OCI-LY7 (cell line): ENCODE measurements around the gene CELF4. TPM values are rescaled to one million over a fixed set of nuclear protein-coding genes. Genes with fewer than 3 reads are reported as not detected.

Source experiments
- BruUV-seq: library from RNA; stranded (reverse); fragments of 400-500 nt; replicated peaks from 2 replicates; lab custom pipeline; 2021; lab: Mats Ljungman, UMichigan
- CTCF ChIA-PET: fragments of 300-600 bp; sonication (Branson Sonifier 250); formaldehyde crosslinking; loops from one replicate; lab custom pipeline; 2022; ENCODE audit warnings: antibody characterized with exemption; ENCODE audit not compliant: unreplicated experiment; lab: Charles Lee
- POLR2A ChIA-PET: fragments of 300-600 bp; sonication (Branson Sonifier 250); formaldehyde crosslinking; loops from one replicate; lab custom pipeline; 2022; ENCODE audit warnings: antibody characterized with exemption; lab: Charles Lee
- DNase-seq: peaks from one replicate; pipeline ENCODE4 v3.0.0-alpha.2; 2015; ENCODE audit warnings: low spot score
- H2AFZ ChIP-seq: fragments of 200-600 bp; sonication (generic), shearing (Covaris generic); 2 replicates; pipeline ENCODE4 v1.6.1; 2014; ENCODE audit warnings: mild to moderate bottlenecking, antibody characterized with exemption, low read length, moderate library complexity
- H3K27ac ChIP-seq: fragments of 200-600 bp; sonication (generic); 2 replicates; pipeline ENCODE4 v1.5.1; 2014; ENCODE audit warnings: mixed run types, low read depth, mild to moderate bottlenecking, moderate library complexity, low read length, inconsistent platforms; ENCODE audit not compliant: poor library complexity, severe bottlenecking
- H3K36me3 ChIP-seq: fragments of 200-600 bp; sonication (generic); 2 replicates; pipeline ENCODE4 v1.6.1; 2014; ENCODE audit warnings: mild to moderate bottlenecking, antibody characterized with exemption, low read length, moderate library complexity, mixed read lengths; ENCODE audit not compliant: insufficient read depth
- H3K4me1 ChIP-seq: fragments of 200-600 bp; sonication (generic); 2 replicates; pipeline ENCODE4 v1.5.1; 2014; ENCODE audit warnings: mild to moderate bottlenecking, low read length; ENCODE audit not compliant: insufficient read depth, poor library complexity, severe bottlenecking
- H3K4me2 ChIP-seq: fragments of 200-600 bp; sonication (generic); 2 replicates; pipeline ENCODE4 v1.6.1; 2014; ENCODE audit warnings: mild to moderate bottlenecking, low read length
- H3K4me3 ChIP-seq: fragments of 200-600 bp; sonication (generic); 2 replicates; pipeline ENCODE4 v1.5.1; 2014; ENCODE audit warnings: mild to moderate bottlenecking, low read depth, low read length; ENCODE audit not compliant: poor library complexity, severe bottlenecking
- H3K79me2 ChIP-seq: fragments of 200-600 bp; sonication (generic); 2 replicates; pipeline ENCODE4 v1.6.1; 2016; ENCODE audit warnings: low read depth, mild to moderate bottlenecking, low read length, moderate library complexity, mixed read lengths; ENCODE audit not compliant: insufficient read depth
- H3K9me2 ChIP-seq: fragments of 200-600 bp; sonication (generic); 2 replicates; pipeline ENCODE4 v1.6.1; 2016; ENCODE audit warnings: mild to moderate bottlenecking, low read length, mixed read lengths; ENCODE audit not compliant: insufficient read depth
- H3K9me3 ChIP-seq: fragments of 200-600 bp; sonication (generic); 2 replicates; pipeline ENCODE4 v1.6.1; 2014; ENCODE audit warnings: mild to moderate bottlenecking, mixed run types, low read length, mixed read lengths
- H4K20me1 ChIP-seq: fragments of 200-600 bp; sonication (generic); 2 replicates; pipeline ENCODE4 v1.6.1; 2014; ENCODE audit warnings: mild to moderate bottlenecking, antibody characterized with exemption, low read length, moderate library complexity, mixed read lengths; ENCODE audit not compliant: insufficient read depth
- EZH2phosphoT487 ChIP-seq: fragments of 200-600 bp; sonication (generic); IDR thresholded peaks from 2 replicates; pipeline ENCODE4 v1.6.1; 2018; ENCODE audit warnings: low read depth, borderline replicate concordance, mild to moderate bottlenecking, mixed run types, antibody characterized with exemption, low read length, moderate library complexity, mixed read lengths
- intact Hi-C: fragments of 100-400 bp; cut with micrococcal nuclease; formaldehyde crosslinking; loops from one replicate; pipeline ENCODE4 v1.10.0; 2022; ENCODE audit not compliant: unreplicated experiment
- total RNA-seq, 2 experiments: library from RNA; depleted of rRNA in 1 of 2; stranded (reverse); fragments of >200 nt in 1 of 2; shearing (Covaris generic) in 1 of 2; gene quantifications; 2 replicates each; pipeline ENCODE4 v1.2.3, GENCODE V29; 2014 to 2022
- TF ChIP-seq, protein P1 (sequence below): fragments of 200-600 bp; sonication (generic); conservative IDR thresholded peaks from 2 replicates; pipeline ENCODE4 v1.5.1; 2014; ENCODE audit warnings: mild to moderate bottlenecking, antibody characterized with exemption, low read length, moderate library complexity, mixed read lengths

CELF4 gene
- total RNA-seq, 2 experiments from 2014 or later, result not detected

DNA sequence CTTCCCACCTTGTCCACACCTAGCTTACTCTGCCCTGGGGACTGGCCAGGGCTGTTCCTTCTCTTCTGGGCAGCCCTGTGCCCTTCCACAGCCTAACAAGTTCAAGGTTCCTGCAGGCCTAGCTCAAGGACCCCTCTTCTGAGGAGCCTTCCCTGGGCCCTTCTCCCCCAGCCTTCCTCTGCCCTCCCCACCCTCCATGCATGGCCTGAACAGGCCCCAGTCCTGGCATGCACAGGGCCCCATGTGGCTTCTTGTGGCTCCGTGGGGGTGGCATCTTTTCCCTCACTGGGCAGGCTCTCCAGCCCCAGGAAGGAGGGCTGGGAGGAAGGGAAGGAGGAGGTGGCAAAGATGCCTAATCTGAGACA, 162.9 kb downstream of the CELF4 start:
- no peak for TF ChIP-seq EZH2phosphoT487
- TF ChIP-seq, protein P1, sequence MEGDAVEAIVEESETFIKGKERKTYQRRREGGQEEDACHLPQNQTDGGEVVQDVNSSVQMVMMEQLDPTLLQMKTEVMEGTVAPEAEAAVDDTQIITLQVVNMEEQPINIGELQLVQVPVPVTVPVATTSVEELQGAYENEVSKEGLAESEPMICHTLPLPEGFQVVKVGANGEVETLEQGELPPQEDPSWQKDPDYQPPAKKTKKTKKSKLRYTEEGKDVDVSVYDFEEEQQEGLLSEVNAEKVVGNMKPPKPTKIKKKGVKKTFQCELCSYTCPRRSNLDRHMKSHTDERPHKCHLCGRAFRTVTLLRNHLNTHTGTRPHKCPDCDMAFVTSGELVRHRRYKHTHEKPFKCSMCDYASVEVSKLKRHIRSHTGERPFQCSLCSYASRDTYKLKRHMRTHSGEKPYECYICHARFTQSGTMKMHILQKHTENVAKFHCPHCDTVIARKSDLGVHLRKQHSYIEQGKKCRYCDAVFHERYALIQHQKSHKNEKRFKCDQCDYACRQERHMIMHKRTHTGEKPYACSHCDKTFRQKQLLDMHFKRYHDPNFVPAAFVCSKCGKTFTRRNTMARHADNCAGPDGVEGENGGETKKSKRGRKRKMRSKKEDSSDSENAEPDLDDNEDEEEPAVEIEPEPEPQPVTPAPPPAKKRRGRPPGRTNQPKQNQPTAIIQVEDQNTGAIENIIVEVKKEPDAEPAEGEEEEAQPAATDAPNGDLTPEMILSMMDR, result no peak
- Histone ChIP-seq H3K4me2 (no peak overlapping the region), H3K79me2 (no peaks in the 10 kb centered on the region), H3K27ac (no peak overlapping the region), H3K4me1 (no peaks in the 10 kb centered on the region), H3K9me3 (no peaks in the 10 kb centered on the region), H3K4me3 (no peak overlapping the region), H2AFZ (no peak overlapping the region), H4K20me1 (no peaks in the 10 kb centered on the region), H3K36me3 (no peaks in the 10 kb centered on the region), H3K9me2 (no peaks in the 10 kb centered on the region)
- no peak for DNase-seq
- intact Hi-C loops, result no loop called here
- BruUV-seq, result no TSS peak
- ChIA-PET POLR2A (no interaction called here), CTCF (no interaction called here)

DNA sequence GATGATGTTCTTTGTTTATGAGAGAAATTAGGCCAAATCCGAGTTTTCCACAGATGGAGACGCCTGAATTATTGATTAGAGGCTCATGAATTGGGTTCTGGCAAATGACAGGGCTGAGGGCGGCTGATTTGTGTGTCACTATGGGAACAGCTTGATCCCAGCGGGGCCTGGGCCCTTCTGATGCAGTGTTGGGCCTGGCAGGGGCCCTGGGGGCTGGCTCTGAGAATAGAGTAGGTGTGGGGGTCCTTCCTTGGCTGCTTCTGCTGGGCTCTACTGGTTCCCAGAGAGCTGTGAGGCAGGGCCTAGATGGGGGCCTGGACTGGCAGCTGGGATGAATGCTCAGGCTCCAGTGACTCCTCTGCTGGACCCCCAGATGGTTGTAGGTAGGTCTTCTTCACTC, 164.8 kb downstream of the CELF4 start:
- POLR2A ChIA-PET, result no interaction called here
- CTCF ChIA-PET, result no interaction called here
- no peak for DNase-seq
- no peak for TF ChIP-seq EZH2phosphoT487
- TF ChIP-seq, protein P1, result no peak
- Histone ChIP-seq H3K4me3 (no peak overlapping the region), H3K9me2 (no peaks in the 10 kb centered on the region), H3K4me2 (no peak overlapping the region), H3K36me3 (no peaks in the 10 kb centered on the region), H3K4me1 (no peaks in the 10 kb centered on the region), H4K20me1 (no peaks in the 10 kb centered on the region), H2AFZ (no peak overlapping the region), H3K79me2 (no peaks in the 10 kb centered on the region), H3K27ac (no peak overlapping the region), H3K9me3 (no peaks in the 10 kb centered on the region)
- no TSS peak for BruUV-seq
- intact Hi-C loops, result no loop called here

DNA sequence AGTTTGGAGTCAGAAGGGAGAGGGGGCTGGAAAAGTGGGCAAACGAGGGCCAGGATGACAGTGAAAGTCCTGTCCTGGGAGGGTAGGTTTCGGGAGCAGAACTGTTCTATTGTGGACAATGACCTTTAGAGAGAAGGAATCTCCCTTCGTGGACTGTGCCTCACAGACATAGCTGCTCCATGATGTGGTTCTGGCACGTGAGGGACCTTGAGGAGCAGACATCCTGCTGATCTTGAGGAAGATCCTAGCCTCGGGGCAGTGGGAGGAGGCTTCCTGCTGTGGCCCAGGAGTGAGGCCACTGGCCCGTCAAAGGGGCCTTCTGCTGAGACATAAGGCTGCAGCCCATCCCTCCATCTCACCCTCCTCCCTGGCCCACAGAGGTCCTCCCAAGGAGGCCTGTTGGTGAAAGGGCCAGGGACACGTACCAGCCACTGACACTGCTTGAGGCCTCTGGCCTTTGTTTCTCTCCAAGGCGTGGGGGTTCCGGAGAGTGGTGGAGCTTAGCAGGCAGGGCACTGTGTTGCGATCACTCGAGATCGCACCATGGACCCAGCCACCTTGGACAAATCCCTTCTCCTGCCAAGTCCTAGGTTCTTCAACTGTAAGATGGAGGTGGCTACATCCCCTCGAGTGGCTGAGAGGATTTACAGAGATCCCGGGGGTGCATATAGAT, 167.2 kb downstream of the CELF4 start:
- CTCF ChIA-PET, result interaction anchor here (0.6 kb wide), 1 partner anchor 74 kb away, joined by 3 read pairs; no protein-coding TSS in a partner anchor

More for the DNA sequence above, 167.2 kb downstream of the CELF4 start:
- Histone ChIP-seq H3K79me2 (no peaks in the 10 kb centered on the region), H3K9me3 (no peaks in the 10 kb centered on the region), H3K4me3 (no peak overlapping the region), H3K36me3 (no peaks in the 10 kb centered on the region), H3K9me2 (no peaks in the 10 kb centered on the region), H3K4me2 (no peak overlapping the region), H4K20me1 (no peaks in the 10 kb centered on the region), H2AFZ (no peak overlapping the region), H3K4me1 (no peaks in the 10 kb centered on the region), H3K27ac (no peak overlapping the region)
- POLR2A ChIA-PET, result no interaction called here
- intact Hi-C loops, result no loop called here
- no peak for DNase-seq
- no TSS peak for BruUV-seq
- no peak for TF ChIP-seq EZH2phosphoT487
- TF ChIP-seq, protein P1, result no peak
